ENCODE results near the gene MTHFD1. TPM values are rescaled to one million over a fixed set of nuclear protein-coding genes. Genes with fewer than 3 reads are reported as not detected.

MTHFD1 gene
- total and polyA plus RNA-seq, 2 of the 4 experiments (the other 2 are of a cell fraction): 32.2 to 64.9 TPM

DNA sequence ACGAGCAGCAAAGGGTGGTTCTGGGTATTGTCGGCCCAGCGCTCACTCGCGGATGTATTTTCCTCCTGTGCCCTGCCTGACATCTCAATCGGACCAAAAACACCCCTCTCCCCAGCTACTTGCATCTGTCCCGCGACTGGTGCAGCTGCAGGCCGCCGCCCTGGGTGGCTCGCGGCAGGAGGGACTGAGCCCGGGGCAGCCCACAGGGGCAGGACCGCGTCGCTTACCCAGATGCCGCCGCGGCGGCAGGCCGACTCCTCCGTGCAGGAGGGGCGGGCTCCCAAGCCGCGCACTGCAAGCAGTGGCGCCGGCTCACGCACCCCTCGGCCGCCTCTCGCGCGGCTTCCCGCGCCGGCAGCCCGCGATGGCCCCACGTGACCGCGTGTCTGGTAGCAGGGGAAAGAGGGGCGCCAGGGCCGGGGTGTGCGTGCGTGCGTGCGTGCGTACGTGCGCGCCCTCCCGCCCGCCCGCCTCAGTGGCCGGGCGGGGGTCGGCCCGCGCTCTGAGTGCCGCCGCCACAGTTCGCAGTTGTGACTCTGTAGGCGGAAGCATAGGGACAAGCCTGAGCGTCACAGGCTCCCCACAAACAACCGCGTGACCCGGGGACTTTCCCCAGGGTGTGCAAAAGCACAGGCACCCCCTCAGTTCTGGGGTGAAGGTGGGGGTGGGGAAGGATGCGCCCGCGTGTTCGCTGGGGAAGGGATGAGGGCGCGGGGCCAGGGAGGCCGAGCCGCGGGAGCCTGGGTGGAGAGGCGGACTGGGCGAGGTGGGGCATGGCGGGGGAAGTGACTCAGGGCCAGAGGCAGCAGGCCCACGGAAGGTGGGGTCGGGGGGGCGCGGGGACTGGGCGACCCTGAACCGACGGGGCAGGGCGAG lies 115.5 kb downstream of the MTHFD1 start, which contains the start of gene ZBTB25:
TSS of gene ZBTB25 (minus strand) at position 405 of the 876 bp plus-strand sequence. CDS start 13,305 bp downstream, outside the sequence.
- DNase-seq: peak; percentile 93
- POLR2A ChIA-PET (ENCODE audit: unreplicated experiment): interaction anchor here (0.6 to 0.7 kb wide), 3 partner anchors 165 to 179 kb away, joined by 3 to 6 read pairs (median 4); no protein-coding TSS in a partner anchor
- peak within 1 kb of the TSS; percentile 99 for H4K5ac ChIP-seq (ENCODE audit: low read depth, low read length)
- peaks cover 34% of the 10 kb centered on the region for H4K20me1 ChIP-seq (ENCODE audit: insufficient read depth, low read length)
- H3K9me1 ChIP-seq (ENCODE audit: insufficient read depth, low read length): peaks cover 14% of the 10 kb centered on the region
- ATAC-seq (ENCODE audit: low read depth): peak; percentile 75
- peak within 1 kb of the TSS; percentile 100 for H3K4ac ChIP-seq (ENCODE audit: low read depth, low read length)
- H2BK120ac ChIP-seq (ENCODE audit: low read depth, low read length): peak within 1 kb of the TSS; percentile 88
- H3K27me3 ChIP-seq (ENCODE audit: control insufficient read depth, insufficient read depth, low read length): no peaks in the 10 kb centered on the region
- peak within 1 kb of the TSS; percentile 97 for H3K56ac ChIP-seq (ENCODE audit: extremely low read depth, insufficient read depth, low read length)
- H3K27ac ChIP-seq (ENCODE audit: insufficient read depth, low read length): peak within 1 kb of the TSS; percentile 100
- CTCF ChIA-PET: interaction anchor here (1.0 to 1.4 kb wide), 2 partner anchors 12 to 40 kb away, joined by 3 read pairs; no protein-coding TSS in a partner anchor
- peaks cover 18 to 60% of the 10 kb centered on the region in 2 experiments for H3K79me1 ChIP-seq (ENCODE audit: low read depth in 1 of 2, low read length in 2 of 2)
- H2BK5ac ChIP-seq (ENCODE audit: low read depth, low read length, poor library complexity, severe bottlenecking): peak within 1 kb of the TSS; percentile 100
- peak within 1 kb of the TSS; percentile 99 for H2AK9ac ChIP-seq (replicated peaks; ENCODE audit: low read depth, low read length, poor library complexity)
- peak within 1 kb of the TSS; percentile 99 for H3K23ac ChIP-seq (ENCODE audit: low read depth, low read length)
- intact Hi-C loops (cut with micrococcal nuclease) (loop anchor here (2.0 kb wide), 2 partner anchors 133 to 259 kb away; no protein-coding TSS in a partner anchor), dilution Hi-C loops (cut with HindIII; ENCODE audit: low sequenced_read_pairs, unreplicated experiment) (no loop called here), in situ Hi-C loops (cut with MboI; ENCODE audit: low sequenced_read_pairs) (no loop called here)
- H4K8ac ChIP-seq (ENCODE audit: low read depth in 2 of 2, low read length in 2 of 2): peak within 1 kb of the TSS; percentile 96 to 99
- peak within 1 kb of the TSS; percentile 74; the same call in 2 of the 3 replicates for H2BK15ac ChIP-seq (ENCODE audit: low read depth, low read length)
- H3K4me1 ChIP-seq (ENCODE audit: control insufficient read depth, insufficient read depth, low read length): peaks cover 14% of the 10 kb centered on the region
- peak within 1 kb of the TSS; percentile 99 for H3K9ac ChIP-seq (ENCODE audit: low read depth, low read length)
- no peaks in the 10 kb centered on the region for H3K9me3 ChIP-seq (ENCODE audit: control insufficient read depth, insufficient read depth, low read length)
- peak within 1 kb of the TSS; percentile 96 for H3K4me2 ChIP-seq (ENCODE audit: low read depth, low read length)
- H3K36me3 ChIP-seq (ENCODE audit: control insufficient read depth, insufficient read depth, low read length): no peaks in the 10 kb centered on the region
- H3K18ac ChIP-seq (ENCODE audit: low read depth, low read length): peak within 1 kb of the TSS; percentile 97
- H2AFZ ChIP-seq (replicated peaks; ENCODE audit: low read length, poor library complexity): peak within 1 kb of the TSS; percentile 97
- WGBS, 2 experiments (ENCODE audit: extremely low coverage in 2 of 2, insufficient read length in 1 of 2): 1% methylated on average over 29 of the region's 87 CpGs; no CpG with 5 or more reads in 1 of the 2 experiments
- H3K4me3 ChIP-seq (ENCODE audit: insufficient read depth, low read depth, low read length): peak within 1 kb of the TSS; percentile 87
- H4K91ac ChIP-seq (ENCODE audit: insufficient read depth, low read depth, low read length): peak within 1 kb of the TSS; percentile 96
- H3K14ac ChIP-seq (replicated peaks; ENCODE audit: low read depth, low read length): peak within 1 kb of the TSS; percentile 99
- no TSS peak for BruUV-seq (replicated peaks)
- H2AK5ac ChIP-seq (ENCODE audit: low read depth, low read length): peak within 1 kb of the TSS; percentile 99
- peak within 1 kb of the TSS; percentile 42; the same call in 1 of the 2 replicates for H2BK20ac ChIP-seq (ENCODE audit: low read depth, low read length)
- no peak for TF ChIP-seq RAD21 (IDR thresholded peaks at IDR 0.05; ENCODE audit: low read length)
- TF ChIP-seq MXI1 (IDR thresholded peaks at IDR 0.05; ENCODE audit: borderline replicate concordance, low read depth, low read length): 0 out of 2 replicates have a peak, but pooled peaks have one; percentile 13
- TF ChIP-seq, protein P1, sequence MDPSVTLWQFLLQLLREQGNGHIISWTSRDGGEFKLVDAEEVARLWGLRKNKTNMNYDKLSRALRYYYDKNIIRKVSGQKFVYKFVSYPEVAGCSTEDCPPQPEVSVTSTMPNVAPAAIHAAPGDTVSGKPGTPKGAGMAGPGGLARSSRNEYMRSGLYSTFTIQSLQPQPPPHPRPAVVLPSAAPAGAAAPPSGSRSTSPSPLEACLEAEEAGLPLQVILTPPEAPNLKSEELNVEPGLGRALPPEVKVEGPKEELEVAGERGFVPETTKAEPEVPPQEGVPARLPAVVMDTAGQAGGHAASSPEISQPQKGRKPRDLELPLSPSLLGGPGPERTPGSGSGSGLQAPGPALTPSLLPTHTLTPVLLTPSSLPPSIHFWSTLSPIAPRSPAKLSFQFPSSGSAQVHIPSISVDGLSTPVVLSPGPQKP (IDR thresholded peaks at IDR 0.05; ENCODE audit: borderline replicate concordance, low read depth, low read length): no peak
- TF ChIP-seq MAZ (IDR thresholded peaks at IDR 0.05; ENCODE audit: borderline replicate concordance, low read depth, low read length): peak; percentile 76
- TF ChIP-seq FOS (IDR thresholded peaks at IDR 0.05; ENCODE audit: low read depth, low read length): no peak
- TF ChIP-seq CHD1 (IDR thresholded peaks at IDR 0.05; ENCODE audit: low read depth, low read length): peak; percentile 15; the same call in 1 of the 2 replicates
- TF ChIP-seq, protein P2, sequence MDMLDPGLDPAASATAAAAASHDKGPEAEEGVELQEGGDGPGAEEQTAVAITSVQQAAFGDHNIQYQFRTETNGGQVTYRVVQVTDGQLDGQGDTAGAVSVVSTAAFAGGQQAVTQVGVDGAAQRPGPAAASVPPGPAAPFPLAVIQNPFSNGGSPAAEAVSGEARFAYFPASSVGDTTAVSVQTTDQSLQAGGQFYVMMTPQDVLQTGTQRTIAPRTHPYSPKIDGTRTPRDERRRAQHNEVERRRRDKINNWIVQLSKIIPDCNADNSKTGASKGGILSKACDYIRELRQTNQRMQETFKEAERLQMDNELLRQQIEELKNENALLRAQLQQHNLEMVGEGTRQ (IDR thresholded peaks at IDR 0.05; ENCODE audit: low read depth, low read length): peak; percentile 97
- TF ChIP-seq SMC3 (IDR thresholded peaks at IDR 0.05; ENCODE audit: low read depth, low read length): no peak
- no peak for TF ChIP-seq RCOR1 (IDR thresholded peaks at IDR 0.05; ENCODE audit: insufficient replicate concordance, low read length)
- 0 out of 2 replicates have a peak, but pooled peaks have one; percentile 4 for TF ChIP-seq NFE2L2 (IDR thresholded peaks at IDR 0.05; ENCODE audit: low read depth, low read length)
- peak; percentile 66 for TF ChIP-seq BHLHE40 (IDR thresholded peaks at IDR 0.05; ENCODE audit: low read depth, low read length)
- TF ChIP-seq CEBPB (IDR thresholded peaks at IDR 0.05; ENCODE audit: low read depth, low read length): no peak
- TF ChIP-seq POLR2A (IDR thresholded peaks at IDR 0.05; ENCODE audit: low read depth, low read length): peak; percentile 72
- no peak for TF ChIP-seq RFX5 (IDR thresholded peaks at IDR 0.05; ENCODE audit: low read depth, low read length)
- TF ChIP-seq MAFK (IDR thresholded peaks at IDR 0.05; ENCODE audit: low read depth, low read length): no peak

All from IMR-90 (cell line).